Upper lobe of left lung (tissue), 4 donors: ENCODE results near the gene PTGDR2.

Experiments used
- POLR2A ChIP-seq, 4 donors: fragments of 450-650 bp; IDR thresholded peaks; one replicate each; pipeline ENCODE4 v1.5.1; 2016 to 2017; ENCODE audit warnings: antibody characterized with exemption in 4 of 4, mild to moderate bottlenecking in 2 of 4
- POLR2AphosphoS5 ChIP-seq, 2 donors: sonication (generic); formaldehyde crosslinking; IDR thresholded peaks; one replicate each; pipeline ENCODE4 v1.5.1; 2017; ENCODE audit warnings: antibody characterized with exemption in 2 of 2
- TF ChIP-seq, protein P1 (sequence below), 6 experiments: fragments of 450-650 bp in 4 of 6; fragments of 200-600 bp in 2 of 6; sonication (generic) in 2 of 6; IDR thresholded peaks; one replicate each; pipeline ENCODE4 v1.5.1; 2016 to 2019; ENCODE audit warnings: antibody characterized with exemption in 6 of 6

DNA sequence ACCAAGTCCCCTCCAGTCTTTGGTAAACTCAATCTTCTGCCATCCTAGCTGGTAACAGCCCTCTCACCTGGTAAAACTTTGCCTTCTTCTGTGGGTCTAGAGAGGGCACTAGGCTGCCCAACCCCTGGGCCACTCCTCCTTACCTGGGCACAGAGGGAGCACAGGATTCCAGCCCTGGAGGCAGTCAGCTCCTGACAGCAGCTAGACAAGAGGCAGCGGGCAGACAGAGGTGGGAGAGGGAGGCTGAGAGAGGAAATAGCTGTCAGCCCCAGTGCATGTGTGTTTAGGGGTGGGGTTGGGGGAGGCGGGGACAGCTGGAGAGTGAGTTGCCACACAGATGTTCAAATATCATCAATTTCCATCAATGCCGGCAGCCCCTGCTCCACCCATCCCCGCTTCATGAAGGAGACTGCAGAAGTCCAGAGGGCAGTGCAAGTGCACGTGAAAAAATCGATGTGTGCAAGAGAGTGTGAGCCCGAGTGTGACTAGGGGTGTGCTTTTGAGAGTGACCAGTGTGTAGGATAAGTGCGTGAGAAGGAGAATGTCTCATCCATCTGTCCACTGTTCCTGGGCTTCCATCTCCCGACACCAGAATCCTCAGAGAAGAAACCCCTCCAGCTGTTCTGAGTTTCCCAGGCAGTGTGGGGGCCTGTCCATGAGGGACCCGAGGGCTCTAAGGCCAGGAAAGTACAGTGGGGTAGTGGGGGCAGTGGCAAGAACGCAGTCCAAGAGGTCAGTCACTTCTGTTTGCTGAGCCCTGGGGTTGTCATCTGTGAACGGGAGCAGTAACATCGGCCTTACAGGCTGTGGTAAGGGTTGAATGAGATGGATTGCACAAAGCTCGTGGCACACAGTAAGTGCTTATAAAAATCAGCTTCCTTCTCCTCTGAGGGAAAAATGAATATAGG, at the start of gene PTGDR2:
- TF ChIP-seq, protein P1, sequence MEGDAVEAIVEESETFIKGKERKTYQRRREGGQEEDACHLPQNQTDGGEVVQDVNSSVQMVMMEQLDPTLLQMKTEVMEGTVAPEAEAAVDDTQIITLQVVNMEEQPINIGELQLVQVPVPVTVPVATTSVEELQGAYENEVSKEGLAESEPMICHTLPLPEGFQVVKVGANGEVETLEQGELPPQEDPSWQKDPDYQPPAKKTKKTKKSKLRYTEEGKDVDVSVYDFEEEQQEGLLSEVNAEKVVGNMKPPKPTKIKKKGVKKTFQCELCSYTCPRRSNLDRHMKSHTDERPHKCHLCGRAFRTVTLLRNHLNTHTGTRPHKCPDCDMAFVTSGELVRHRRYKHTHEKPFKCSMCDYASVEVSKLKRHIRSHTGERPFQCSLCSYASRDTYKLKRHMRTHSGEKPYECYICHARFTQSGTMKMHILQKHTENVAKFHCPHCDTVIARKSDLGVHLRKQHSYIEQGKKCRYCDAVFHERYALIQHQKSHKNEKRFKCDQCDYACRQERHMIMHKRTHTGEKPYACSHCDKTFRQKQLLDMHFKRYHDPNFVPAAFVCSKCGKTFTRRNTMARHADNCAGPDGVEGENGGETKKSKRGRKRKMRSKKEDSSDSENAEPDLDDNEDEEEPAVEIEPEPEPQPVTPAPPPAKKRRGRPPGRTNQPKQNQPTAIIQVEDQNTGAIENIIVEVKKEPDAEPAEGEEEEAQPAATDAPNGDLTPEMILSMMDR (IDR thresholded peaks at IDR 0.05) = no peak
- TF ChIP-seq POLR2A (IDR thresholded peaks at IDR 0.05) = no peak
- no peak for TF ChIP-seq POLR2AphosphoS5 (IDR thresholded peaks at IDR 0.05)
